ENCODE data around the gene PEX1.
"Not testable (repeated sequence)": the region's sequence is repeated elsewhere in the genome, so short reads cannot be mapped to it uniquely, and the experiment has no call there.

The PEX1 gene

DNA sequence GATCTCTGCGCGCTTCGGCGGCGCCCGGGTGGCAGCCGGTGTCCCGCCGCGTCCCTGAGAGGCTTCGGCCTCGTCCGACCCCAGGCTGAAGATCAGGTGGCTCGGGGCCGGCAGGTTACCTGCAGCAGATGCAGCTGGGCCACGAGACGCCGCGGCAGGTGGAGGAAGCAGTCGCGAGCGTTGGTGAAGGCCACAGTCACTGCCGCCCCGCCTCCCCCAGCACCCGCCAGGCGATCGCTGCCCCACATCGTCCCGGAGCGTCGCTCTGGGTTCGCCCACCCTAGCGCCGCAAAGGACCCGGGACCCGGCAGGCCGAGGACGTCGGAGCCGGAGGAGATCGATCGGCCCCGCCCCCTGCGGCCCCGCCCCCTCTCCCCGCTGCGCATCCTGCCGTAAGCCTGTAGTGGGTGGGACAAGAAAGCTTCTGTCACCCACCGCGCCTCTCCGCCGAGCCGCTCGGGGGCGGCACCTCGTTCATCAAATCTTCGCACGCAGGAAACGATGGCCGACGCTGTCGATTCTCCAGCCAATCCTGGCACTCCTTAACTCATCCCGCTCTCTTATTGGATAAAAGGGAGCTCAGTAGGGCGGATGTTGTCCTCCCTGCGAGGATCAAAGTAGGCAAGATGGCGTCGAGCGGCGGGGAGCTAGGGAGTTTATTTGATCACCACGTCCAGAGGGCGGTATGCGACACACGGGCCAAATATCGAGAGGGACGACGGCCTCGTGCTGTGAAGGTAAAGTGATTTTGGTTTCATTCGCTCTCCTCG is at the start of gene PEX1, which contains the start of gene RBM48:
Gene PEX1, minus strand, starts transcription at position 333 of the 770 bp plus-strand sequence. Its CDS starts 85 bp downstream, at position 248.
Gene RBM48, plus strand, starts transcription at position 608 of the 770 bp plus-strand sequence. Its CDS starts 19 bp downstream, at position 627.
- DNase-seq: peak; percentile 94

DNA sequence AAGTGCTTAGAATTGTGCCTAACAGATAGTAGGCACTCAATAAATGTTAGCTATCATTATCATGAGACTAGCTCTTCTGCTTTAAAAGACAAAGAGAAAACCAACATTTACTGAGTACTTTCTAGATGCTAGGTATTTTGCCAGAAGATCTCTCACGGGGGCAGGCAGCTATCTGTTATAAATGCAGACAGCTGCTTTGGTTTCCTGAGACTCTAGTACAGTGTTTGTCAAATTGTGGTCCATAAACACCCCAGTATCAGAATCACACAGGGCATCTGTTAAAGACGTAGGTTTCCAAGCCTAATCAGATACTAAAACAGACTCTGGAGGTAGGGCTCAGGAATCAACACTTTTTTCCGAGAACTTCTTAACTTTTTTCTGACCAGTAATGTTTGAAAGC is 48.0 kb upstream of the PEX1 start:
- no peak for DNase-seq

DNA sequence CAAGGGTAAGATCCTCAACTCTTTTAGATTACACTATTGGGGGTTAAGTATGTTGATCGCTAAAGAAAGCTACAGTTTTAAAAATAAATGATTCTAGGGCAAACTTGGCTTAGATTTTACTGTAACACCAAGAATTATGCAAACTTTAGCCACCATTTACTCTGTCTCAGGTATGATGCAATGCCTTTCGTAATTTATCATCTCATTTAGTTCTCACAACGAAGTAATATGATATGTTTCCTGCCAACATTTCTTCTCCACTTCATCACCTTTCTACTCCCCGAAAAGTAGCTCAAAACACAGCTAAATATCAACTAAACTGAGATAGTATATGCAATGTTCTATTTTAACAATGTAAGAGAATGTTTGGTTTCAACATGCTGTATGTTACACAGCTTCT is 40.8 kb upstream of the PEX1 start:
- no peak for DNase-seq

DNA sequence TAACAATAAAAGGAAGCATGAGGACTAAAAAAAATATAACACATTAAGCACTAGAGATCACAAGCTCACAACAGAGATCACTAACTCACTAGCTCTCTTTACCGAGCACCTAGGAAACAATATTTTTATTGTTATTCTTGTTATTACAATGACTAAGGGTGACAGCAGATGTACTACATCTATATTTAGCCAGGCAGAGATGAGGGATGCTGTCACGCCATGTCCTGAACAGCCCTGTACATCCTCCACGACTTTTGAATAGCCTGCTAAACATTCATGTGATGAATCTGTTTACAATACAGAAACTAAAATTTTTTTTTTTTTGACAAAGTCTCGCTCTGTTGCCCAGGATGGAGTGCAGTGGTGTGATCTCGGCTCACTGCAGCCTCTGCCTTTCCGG is 39.1 kb upstream of the PEX1 start:
- DNase-seq: no peak

DNA sequence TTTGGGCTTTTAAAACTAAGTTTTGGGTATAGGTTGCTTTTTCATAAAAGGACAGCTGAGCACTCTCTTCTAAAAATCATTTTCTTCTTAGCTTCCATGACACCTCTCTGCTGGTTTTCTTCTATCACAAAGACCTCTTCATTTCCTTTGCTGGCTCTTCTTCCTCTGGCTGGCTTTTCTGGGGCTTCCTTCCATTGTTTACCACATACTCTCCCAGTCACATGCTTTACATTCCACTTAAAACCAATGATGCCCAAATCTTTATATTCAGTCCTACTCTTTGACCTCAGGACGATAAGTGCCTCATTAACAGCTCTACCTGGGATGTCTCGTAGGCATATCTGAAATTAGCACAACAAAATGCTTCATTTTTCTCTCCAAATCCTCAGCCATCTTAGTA is 35.0 kb upstream of the PEX1 start:
- no peak for DNase-seq

DNA sequence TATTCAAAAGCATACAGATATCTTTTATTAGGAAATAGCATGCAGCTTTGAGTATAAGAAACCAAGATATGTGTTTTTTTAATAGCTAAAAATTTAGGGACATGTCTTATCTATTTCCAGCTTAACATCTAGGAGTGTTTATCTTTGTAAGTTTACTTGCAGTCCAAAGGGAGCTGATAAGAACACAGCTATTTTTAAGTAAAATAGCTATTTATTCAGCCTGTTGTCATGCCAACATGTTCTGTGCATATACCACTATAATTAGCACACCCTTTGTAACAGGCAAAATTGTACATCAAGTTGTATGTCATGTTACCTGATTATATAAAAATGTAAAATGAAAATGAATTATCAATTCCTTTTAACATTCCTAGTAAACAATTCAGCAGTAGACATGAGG is 32.3 kb upstream of the PEX1 start:
- DNase-seq: no peak

DNA sequence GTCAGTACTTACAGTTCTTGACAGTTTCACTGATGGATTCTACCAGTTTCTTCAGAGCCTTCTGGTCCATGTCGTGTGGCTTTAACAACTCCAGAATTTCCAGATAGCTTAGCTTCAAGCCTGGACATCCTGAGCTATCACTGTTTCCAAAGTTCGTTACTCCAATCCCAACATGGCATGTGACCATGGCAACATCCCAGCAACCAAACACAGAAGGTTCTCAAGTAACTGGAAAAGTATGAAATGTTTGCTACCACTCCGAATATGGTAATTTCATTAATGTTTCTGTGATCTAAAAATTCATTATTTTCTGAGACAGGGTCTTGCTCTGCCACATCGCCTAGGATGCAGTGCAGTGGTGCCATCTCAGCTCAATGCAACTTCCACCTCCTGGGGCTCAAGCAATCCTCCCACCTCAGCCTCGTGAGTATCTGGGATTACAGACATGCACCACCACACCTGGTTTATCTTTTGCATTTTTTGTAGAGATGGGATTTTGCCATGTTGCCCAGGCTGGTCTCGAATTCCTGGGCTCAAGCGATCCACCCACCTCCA is 29.6 kb upstream of the PEX1 start:
- DNase-seq: no peak

DNA sequence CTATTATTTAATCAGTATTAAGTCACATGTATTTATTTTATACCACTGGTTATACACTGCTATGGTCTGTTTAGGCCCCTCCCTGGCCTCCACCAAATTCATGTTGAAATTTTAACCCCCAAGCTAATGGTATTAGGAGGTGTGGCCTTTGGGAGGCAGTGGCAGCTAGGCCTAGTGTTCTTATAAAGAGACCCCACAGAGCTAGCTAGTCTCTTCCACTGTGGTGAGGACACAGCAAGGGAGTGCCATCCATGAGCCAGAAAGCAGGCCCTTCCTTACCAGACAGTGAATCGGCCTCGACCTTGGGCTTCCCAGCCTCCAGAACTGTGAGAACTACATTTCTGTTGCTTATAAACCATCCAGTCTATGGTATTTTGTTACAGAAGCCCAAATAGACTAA is 28.9 kb upstream of the PEX1 start:
- DNase-seq: no peak

DNA sequence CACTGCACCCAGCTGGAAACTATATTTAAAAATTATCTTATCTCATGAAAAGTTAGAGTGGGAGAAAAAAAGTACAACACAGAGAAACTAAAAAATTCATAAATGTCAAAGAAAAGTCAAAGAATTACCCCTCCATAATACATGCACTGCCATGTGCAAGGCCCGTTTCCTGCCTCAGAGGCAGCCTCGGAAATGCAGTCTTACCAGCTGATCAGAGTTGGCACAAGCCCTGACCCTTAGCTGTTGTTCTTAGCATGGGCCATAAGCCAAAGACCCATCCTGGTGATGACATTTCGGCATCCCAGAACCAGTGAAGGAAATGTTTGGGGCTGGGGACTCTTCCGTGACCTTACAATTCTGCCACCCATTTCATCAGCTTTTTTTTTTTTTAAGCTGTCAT is 21.9 kb upstream of the PEX1 start:
- DNase-seq: no peak

DNA sequence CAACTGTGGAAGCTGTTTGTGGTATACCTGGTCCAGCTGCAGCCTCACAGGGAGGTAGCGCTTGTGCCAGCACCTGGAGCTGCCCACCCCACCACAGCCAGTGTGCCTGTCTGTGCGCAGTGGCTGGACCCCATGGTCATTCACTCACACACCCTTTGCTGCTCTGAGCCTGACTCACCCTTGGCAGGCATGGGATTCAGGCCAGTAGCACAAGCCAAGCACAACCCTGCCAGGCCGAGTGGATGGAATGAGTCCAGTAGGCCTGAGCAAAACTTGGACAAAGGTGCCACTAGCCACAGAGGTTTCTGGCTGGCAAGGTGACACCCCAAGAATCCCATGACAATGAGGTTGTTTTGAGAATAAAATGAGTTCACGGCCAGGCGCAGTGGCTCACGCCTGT is 19.3 kb upstream of the PEX1 start:
- DNase-seq: no peak

DNA sequence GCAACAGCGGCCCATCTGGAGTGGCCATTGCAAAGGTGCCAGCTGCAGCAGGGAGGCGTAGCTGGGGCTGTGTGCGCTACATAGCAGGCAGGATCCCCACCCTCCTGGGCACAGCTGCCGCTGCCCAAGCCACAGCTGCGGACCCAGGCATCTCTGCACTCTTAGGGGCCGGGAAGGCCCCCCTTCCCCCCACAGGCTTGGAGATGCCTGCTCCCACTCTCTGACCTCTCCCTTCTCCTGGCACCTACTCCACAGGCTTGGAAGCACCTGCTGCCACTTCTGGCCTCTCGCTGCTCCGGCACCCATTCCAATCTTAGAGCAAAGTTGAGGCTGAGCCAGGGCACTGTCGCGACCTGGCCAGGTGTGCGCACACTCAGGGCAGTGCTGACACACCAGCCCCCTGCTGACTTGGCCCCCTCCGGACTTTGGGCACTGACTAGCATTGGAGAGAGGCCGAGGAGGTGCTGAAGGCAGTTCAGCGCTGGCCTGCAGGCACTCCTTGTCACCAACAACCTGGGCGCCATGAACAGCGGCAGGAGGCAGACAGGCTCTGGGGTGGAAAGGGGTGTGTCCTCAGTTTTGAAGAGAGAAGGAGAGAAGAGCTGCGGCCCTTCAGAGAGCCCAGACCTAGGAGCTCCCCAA is 18.7 kb upstream of the PEX1 start:
- no peak for DNase-seq

DNA sequence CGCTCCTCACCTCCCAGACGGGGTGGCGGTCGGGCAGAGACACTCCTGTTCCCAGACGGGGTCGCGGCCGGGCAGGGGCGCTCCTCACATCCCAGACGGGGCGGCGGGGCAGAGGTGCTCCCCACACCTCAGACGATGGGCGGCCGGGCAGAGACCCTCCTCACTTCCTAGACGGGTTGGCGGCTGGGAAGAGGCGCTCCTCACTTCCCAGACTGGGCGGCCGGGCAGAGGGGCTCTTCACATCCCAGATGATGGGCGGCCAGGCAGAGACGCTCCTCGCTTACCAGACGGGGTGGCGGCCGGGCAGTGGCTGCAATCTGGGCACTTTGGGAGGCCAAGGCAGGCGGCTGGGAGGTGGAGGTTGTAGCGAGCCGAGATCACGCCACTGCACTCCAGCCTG is 16.8 kb upstream of the PEX1 start:
- not testable (repeated sequence) for DNase-seq

DNA sequence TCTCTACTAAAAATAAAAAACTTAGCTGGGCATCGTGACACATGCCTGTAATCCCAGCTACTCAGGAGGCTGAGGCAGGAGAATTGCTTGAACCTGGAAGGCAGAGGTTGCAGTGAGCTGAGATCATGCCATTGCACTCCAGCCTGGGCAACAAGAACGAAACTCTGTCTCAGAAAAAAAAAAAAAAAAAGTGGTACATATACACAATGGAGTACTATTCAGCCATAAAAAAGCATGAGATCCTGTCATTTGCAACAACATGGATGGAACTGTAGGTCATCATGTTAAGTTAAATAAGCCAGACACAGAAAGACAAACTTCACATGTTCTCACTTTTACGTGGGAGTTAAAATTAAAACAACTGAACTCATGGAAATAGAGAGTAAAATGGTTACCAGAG is 15.2 kb upstream of the PEX1 start:
- DNase-seq: not testable (repeated sequence)

DNA sequence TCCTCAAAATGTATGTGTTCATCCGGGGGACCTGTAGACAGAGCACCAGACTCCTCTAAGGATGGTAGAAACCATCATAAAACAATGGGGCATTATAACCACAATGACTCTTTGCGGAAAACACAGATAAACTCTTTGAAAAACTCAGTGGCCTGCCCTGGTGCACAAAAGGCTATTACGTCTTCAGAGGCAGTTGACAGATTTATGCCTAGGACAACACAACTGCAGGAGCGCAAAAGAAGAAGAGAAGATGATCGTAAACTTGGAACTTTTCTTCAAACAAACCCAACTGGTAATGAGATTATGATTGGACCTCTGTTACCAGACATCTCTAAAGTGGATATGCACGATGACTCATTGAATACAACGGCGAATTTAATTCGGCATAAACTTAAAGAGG is 6.3 kb upstream of the PEX1 start:
- no peak for DNase-seq

DNA sequence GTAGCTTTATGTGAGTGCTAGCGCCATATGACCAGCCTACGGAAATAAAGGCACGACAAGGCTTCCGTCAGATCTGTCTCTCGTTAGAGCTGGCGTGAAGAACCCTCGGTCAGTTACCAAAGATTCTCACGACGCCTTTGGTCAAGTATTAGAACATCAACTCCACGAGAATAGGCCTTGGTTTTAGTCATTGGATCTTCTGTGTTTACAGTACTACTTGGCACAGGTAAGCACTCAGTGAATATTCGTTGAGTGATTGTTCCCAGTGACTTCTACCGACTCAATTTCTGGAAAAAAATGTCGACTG is 591 bp upstream of the PEX1 start:
- no peak for DNase-seq

DNA sequence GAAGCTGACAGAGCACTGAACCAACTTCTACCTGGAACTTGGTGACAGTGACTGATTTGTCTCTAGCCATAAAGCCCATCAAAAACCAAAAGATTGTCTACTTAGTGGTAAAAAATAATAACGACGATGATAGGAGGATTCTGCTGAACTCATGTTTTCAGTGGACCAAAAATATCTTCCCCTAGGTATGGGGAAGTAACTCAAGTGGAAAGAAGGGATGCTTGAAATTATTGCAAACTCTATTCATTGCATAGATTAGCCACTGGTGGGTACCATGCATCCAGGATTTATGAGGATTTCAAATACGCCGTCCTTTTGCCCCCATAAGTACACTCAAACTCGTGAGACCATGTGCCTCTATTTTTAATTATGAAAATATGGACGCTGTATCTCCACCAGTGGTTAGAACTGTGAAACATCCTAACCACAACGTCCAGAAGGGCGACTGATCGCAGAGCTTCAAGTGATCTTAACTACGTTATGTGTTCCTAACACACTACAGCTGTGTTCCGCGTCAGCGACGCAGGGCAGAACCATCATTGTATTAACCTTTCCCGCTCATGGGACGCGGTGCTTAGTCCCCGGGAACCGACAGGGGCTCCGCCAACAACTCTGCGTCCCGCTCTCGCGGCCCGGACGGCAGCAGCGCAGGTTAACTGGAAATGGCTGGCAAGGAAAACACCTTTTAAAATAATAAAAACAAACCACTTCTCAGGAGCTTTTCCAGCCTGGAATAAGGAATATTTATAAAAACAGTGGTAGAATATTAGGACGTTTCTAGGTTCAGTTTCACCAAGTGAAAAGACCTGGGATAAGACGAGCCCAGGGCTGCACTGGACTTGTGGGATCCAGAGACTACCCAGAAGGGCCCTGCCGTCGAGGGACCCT is 776 bp downstream of the PEX1 start:
- peak; percentile 24 for DNase-seq

DNA sequence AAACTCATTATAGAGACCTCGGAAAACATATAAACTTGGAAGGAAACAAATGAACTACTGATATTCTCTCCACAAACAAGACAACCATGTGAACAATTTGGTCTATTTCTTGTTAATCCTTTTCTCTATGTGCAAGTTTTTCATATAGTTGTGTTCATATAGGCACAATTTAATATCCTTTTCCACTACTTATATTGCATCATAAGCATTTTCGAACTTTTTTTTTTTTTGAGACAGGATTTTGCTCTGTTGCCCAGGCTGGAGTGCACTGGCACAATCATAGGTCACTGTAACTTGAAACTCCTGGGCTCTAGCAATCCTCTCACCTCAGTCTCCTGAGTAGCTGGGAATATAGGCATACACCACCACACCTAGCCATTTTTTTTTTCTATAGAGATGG is 5.2 kb downstream of the PEX1 start:
- no peak for DNase-seq

DNA sequence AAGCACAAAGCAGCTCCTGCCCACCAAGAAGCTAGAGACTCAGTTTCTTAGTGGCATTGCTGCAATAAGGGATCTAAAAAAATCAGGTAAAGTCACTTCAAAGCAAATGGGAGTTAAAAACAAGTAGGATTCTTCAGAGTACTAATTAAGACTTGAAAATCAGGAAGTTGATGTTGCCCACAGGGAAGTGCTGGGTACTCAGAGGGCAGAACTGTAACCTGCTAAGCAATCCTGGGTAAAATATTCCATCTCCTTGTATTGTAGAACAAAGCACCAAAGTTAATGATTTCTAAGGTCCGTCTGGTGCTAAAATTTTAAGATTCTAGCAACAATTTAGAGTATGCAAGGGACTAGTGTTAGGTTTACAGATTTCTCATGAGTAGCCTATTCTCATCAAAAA is 8.3 kb downstream of the PEX1 start:
- no peak for DNase-seq

DNA sequence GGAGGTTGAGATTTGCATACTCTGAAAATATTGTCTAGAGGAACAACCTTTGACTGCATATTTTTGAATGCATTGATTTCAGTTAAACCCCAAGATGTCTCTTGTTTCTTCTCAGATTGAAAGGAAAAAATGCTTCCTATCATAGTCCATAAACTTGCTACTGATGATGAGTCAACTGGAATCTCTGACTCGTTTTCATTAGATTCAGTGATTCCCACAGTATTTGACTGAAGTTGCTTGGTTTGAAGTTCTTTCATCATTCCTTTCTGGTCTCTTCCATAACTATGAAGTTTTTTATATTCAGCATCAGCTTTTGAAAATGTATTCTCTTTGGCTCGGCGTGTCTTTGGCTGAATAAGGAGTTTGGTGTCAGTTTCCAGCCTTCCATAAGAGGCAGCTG is 10.7 kb downstream of the PEX1 start:
- DNase-seq: no peak

DNA sequence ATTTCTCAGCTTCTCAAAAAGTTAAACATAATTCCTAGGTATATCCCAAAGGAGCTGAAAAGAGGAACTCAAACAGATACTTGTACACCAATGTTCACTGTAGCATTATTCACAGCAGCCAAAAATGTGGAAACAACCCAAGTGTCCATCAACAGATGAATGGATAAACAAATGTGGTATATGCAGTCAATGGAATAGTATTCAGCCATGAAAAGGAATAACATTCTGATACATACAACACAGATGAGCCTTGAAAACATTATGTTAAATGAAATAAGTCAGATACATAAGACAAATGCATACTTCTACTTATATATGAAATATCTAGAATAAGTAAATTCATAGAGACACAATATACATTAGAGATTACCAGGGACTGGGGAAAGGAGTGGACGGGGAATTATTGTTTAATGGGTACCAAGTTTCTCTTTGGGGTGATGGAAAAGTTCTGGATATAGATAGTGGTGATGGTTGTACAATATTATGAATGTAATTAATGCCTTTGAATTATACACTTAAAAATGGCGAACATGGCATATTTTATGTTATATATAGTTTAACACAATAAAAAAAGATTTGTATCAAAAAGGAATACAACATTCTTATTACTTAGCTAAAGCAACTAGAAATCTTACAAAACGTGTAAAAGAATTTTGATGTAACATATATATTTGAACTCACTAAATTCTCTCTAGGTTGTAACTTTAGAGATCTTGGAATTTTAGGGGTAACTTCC is 15.0 kb downstream of the PEX1 start:
- no peak for DNase-seq

DNA sequence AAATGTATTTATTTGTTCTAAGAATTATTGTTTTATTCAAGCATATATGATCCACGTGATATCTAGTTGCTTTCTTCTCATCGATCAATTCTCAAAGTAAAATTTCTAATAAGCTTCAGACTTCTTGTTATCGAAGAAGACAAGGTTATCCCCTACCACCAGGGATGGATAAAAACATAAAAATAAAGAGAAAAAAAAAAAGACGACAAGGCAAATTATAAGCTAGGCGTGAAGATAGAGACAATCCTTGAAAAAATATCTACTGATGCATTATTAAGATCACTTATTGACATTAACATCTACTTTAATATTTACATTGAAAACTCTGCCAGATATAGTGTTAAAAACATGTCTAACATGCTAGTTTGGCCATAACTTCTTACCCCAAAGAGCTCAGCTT is 19.4 kb downstream of the PEX1 start:
- no peak for DNase-seq

DNA sequence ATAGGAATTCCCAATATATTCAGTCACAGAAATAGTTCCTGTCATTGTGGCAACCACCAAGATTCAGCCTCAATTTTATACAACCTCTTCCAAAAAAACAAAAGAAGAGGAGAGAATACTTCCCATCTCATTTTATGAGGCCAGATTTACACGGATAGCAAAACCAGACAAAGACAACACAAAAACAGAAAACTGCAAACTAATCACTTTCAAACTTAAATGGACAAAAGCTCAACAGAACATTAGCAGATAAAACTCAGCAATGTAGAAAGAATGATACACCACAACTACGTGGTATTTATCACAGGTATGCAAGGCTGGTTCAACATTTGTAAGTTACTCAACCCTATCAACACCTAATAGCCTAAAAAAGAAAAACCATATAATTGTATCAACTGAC is 22.0 kb downstream of the PEX1 start:
- DNase-seq: no peak

DNA sequence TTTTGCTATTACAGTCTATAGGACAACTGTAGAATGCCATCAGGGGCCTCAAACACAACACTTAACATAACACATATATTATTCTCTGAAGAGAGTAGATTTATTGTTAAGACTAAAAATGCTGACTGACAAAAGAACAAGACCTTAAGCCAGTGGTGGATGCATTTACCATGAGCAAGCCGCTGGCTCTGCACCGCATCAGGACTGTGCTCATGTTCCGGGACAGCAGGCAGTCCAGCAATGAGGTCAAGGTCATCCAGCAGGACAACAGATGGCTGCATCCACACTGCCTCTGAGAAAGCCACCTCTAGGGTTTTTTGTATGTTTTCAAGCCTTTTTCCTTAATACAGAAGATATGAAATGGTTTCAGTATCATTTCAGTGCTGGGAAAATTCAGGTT is 23.8 kb downstream of the PEX1 start:
- no peak for DNase-seq

Measured in NCI-H510A (cell line).